HG03378 (cell line): Measurements from ENCODE around the gene SHPK.

ENCODE experiments used
- ATAC-seq: cut with Tn5 transposase; IDR thresholded peaks from one replicate; pipeline ENCODE4 v1.9.1; 2021; ENCODE audit warnings: mild to moderate bottlenecking, moderate library complexity; ENCODE audit not compliant: unreplicated experiment

SHPK gene

GRCh38 chr17:3630781-3631180 is 5.3 kb downstream of the SHPK start:
- no peak for ATAC-seq

- ATAC-seq = no peak
Observed at GRCh38 chr17:3627769-3628167, 8.3 kb downstream of the SHPK start.

GRCh38 chr17:3626831-3627768 is 8.9 kb downstream of the SHPK start:
- no peak for ATAC-seq

GRCh38 chr17:3622977-3623594 is 13.0 kb downstream of the SHPK start:
- no peak for ATAC-seq

GRCh38 chr17:3621146-3621720 is 14.8 kb downstream of the SHPK start:
- no peak for ATAC-seq

- ATAC-seq = no peak
Observed at GRCh38 chr17:3615160-3615870, 20.7 kb downstream of the SHPK start.

GRCh38 chr17:3613124-3613523 is 22.9 kb downstream of the SHPK start:
- no peak for ATAC-seq

- ATAC-seq = no peak
Observed at GRCh38 chr17:3610523-3610922, 25.5 kb downstream of the SHPK start.

- no peak for ATAC-seq
Observed at GRCh38 chr17:3609689-3610088, 26.4 kb downstream of the SHPK start.

GRCh38 chr17:3603870-3604259 is 32.2 kb downstream of the SHPK start:
- ATAC-seq = no peak

GRCh38 chr17:3603119-3603869 is 32.8 kb downstream of the SHPK start:
- ATAC-seq = no peak

- no peak for ATAC-seq
Observed at GRCh38 chr17:3602499-3602898, 33.6 kb downstream of the SHPK start.

GRCh38 chr17:3600529-3601205 is 35.4 kb downstream of the SHPK start:
- no peak for ATAC-seq

- no peak for ATAC-seq
Observed at GRCh38 chr17:3598078-3598477, 38.0 kb downstream of the SHPK start.

- no peak for ATAC-seq
Observed at GRCh38 chr17:3596804-3597464, 39.1 kb downstream of the SHPK start.

- no peak for ATAC-seq
Observed at GRCh38 chr17:3594976-3595375, 41.1 kb downstream of the SHPK start.

- no peak for ATAC-seq
Observed at GRCh38 chr17:3594051-3594800, 41.8 kb downstream of the SHPK start.

- no peak for ATAC-seq
Observed at GRCh38 chr17:3593384-3593783, 42.7 kb downstream of the SHPK start.
